OCI-LY3 (cell line): ENCODE results near the gene TRIM61.

Experiments used
- EZH2phosphoT487 ChIP-seq: fragments of 200-600 bp; shearing (Covaris generic); IDR thresholded peaks from 2 replicates; pipeline ENCODE4 v1.6.1; 2018; ENCODE audit warnings: antibody characterized with exemption, mixed run types, low read depth
- TF ChIP-seq, protein P1 (sequence below): fragments of 200-600, 300-600 bp; sonication (generic); IDR thresholded peaks from 2 replicates; pipeline ENCODE4 v1.5.1; 2014; ENCODE audit warnings: antibody characterized with exemption, low read length, low read depth

DNA sequence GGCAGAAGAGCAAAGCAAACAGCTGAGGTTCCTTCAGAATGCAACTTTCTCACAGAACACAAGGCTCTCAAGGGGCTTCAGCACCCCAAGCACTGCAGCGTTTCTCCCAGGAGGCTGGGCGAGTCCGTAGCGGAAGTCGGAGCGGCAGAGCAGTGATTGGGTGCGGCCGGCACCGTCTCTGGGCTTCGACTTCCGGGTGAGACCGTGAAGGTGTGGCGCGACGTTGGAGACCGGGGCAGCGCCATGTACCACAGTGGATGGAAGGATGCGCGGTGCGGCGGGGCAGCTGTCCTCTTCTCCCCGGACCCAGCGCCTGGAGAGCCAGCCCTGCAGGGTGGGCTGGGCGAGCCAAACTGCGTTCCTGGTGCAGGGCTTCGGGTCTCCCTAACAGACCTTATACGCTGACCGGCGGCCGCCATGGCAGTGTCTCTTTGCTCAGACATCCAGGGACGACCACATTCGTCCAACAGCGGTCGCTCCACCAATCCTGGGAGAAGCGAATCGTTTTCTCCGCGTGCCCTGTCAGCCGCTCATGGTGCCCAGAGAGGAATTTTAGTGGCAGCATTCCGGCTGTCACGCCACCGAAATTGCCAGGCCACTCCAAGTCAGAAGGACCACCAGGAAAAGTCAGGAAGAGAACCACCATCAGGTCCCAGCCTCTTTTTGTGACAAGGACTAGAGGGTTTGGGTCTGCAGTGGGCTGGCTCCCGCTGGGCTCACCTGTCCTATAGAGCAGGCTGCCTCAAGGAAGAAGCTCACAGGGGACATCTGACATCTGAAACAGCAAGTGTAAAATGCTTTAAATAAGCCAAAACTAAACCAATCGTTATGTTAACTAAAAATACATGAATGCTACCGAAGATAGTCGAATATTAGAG is 20.5 kb downstream of the TRIM61 start:
- TF ChIP-seq, protein P1, sequence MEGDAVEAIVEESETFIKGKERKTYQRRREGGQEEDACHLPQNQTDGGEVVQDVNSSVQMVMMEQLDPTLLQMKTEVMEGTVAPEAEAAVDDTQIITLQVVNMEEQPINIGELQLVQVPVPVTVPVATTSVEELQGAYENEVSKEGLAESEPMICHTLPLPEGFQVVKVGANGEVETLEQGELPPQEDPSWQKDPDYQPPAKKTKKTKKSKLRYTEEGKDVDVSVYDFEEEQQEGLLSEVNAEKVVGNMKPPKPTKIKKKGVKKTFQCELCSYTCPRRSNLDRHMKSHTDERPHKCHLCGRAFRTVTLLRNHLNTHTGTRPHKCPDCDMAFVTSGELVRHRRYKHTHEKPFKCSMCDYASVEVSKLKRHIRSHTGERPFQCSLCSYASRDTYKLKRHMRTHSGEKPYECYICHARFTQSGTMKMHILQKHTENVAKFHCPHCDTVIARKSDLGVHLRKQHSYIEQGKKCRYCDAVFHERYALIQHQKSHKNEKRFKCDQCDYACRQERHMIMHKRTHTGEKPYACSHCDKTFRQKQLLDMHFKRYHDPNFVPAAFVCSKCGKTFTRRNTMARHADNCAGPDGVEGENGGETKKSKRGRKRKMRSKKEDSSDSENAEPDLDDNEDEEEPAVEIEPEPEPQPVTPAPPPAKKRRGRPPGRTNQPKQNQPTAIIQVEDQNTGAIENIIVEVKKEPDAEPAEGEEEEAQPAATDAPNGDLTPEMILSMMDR = no peak
- no peak for TF ChIP-seq EZH2phosphoT487
